ENCODE data around the gene EDEM2.
"Not testable (repeated sequence)": the region's sequence is repeated elsewhere in the genome, so short reads cannot be mapped to it uniquely, and the experiment has no call there.

Gene EDEM2, protein sequence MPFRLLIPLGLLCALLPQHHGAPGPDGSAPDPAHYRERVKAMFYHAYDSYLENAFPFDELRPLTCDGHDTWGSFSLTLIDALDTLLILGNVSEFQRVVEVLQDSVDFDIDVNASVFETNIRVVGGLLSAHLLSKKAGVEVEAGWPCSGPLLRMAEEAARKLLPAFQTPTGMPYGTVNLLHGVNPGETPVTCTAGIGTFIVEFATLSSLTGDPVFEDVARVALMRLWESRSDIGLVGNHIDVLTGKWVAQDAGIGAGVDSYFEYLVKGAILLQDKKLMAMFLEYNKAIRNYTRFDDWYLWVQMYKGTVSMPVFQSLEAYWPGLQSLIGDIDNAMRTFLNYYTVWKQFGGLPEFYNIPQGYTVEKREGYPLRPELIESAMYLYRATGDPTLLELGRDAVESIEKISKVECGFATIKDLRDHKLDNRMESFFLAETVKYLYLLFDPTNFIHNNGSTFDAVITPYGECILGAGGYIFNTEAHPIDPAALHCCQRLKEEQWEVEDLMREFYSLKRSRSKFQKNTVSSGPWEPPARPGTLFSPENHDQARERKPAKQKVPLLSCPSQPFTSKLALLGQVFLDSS

DNA sequence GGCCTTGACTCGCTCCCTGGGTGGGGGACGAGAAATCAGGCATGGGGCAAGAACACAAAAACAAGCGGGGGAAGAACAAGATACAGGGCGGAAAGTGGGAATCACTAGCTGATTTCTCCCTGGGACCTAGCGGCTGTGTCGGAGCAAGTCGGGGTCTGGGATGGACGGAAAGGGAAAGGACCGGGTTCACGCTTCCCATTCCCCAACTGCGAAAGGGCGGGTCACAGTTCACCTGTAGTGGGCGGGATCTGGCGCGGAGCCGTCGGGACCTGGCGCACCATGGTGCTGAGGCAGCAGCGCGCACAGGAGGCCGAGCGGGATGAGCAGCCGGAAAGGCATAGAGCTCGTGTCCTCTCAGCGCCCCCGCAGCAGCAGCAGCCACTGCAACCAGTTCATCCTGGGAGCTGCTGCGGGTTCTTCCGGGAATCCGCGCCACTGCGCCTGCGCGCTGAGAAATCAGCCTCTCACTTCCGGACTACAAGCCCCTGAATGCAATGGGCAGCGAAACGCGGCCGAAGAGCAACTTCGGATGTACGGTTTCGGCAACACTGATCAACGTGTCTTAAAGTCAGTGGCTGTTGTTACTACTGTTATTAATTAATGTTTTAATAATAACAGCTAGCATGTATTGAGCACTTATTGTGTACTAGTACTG, at the start of gene EDEM2:
TSS of gene EDEM2 (minus strand) at position 417 of the 655 bp plus-strand sequence. CDS start at position 339, 78 bp downstream.
- TF ChIP-seq CTCF (IDR thresholded peaks at IDR 0.05; ENCODE audit: low read depth, low read length): peak; percentile 5
- DNase-seq (ENCODE audit: low read depth in 2 of 2): peak; percentile 96 to 97
- H3K4me3 ChIP-seq (replicated peaks in 1 of 2; ENCODE audit: low read depth in 2 of 2, low read length in 2 of 2): peak within 1 kb of the TSS; percentile 93 to 97

GRCh38 chr20:35196313-35196712, 49.2 kb upstream of the EDEM2 start:
- H3K4me3 ChIP-seq (replicated peaks in 1 of 2; ENCODE audit: low read depth in 2 of 2, low read length in 2 of 2): no peak overlapping the region
- TF ChIP-seq CTCF (IDR thresholded peaks at IDR 0.05; ENCODE audit: low read depth, low read length): no peak
- no peak for DNase-seq (ENCODE audit: low read depth in 2 of 2)

DNA sequence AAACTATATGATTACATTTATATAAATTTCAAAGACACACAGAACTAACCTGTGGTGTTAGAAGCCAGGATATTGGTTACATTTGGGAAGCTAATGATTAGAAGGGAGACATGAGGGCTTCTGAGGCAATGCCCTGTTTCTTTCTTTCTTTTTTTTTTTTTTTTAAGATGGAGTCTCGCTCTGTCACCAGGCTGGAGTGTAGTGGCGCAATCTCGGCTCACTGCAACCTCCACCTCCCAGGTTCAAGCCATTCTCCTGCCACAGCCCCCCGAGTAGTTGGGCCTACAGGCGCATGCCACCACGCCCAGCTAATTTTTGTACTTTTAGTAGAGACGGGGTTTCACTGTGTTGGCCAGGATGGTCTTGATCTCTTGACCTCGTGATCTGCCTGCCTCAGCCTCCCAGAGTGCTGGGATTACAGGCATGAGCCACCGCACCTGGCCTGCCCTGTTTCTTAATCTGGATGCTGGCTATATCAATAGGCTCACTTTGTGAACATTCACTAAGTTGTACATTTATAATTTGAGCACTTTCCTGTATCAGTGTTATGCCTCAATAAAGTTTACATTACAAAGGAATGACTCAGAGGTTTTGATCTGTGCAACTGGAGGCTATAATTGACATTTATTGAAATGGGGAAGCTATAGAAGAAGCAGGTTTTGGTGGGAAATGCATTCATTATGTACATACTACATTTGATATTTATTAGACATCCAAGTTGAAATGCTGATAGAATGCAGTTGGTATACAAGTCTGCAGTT, 46.1 kb upstream of the EDEM2 start:
- not testable (repeated sequence) for H3K4me3 ChIP-seq (replicated peaks in 1 of 2; ENCODE audit: low read depth in 2 of 2, low read length in 2 of 2); DNase-seq (ENCODE audit: low read depth in 2 of 2)

- DNase-seq (ENCODE audit: low read depth in 2 of 2): no peak
- no peak for TF ChIP-seq CTCF (IDR thresholded peaks at IDR 0.05; ENCODE audit: low read depth, low read length)
- no peak overlapping the region for H3K4me3 ChIP-seq (replicated peaks in 1 of 2; ENCODE audit: low read depth in 2 of 2, low read length in 2 of 2)
Observed at GRCh38 chr20:35192118-35192872, 45.2 kb upstream of the EDEM2 start.

GRCh38 chr20:35191419-35192117, 44.4 kb upstream of the EDEM2 start:
- no peak overlapping the region for H3K4me3 ChIP-seq (replicated peaks in 1 of 2; ENCODE audit: low read depth in 2 of 2, low read length in 2 of 2)
- TF ChIP-seq CTCF (IDR thresholded peaks at IDR 0.05; ENCODE audit: low read depth, low read length): no peak
- no peak for DNase-seq (ENCODE audit: low read depth in 2 of 2)

GRCh38 chr20:35190556-35190955, 43.4 kb upstream of the EDEM2 start:
- TF ChIP-seq CTCF (IDR thresholded peaks at IDR 0.05; ENCODE audit: low read depth, low read length): no peak
- no peak for DNase-seq (ENCODE audit: low read depth in 2 of 2)
- no peak overlapping the region for H3K4me3 ChIP-seq (replicated peaks in 1 of 2; ENCODE audit: low read depth in 2 of 2, low read length in 2 of 2)

DNA sequence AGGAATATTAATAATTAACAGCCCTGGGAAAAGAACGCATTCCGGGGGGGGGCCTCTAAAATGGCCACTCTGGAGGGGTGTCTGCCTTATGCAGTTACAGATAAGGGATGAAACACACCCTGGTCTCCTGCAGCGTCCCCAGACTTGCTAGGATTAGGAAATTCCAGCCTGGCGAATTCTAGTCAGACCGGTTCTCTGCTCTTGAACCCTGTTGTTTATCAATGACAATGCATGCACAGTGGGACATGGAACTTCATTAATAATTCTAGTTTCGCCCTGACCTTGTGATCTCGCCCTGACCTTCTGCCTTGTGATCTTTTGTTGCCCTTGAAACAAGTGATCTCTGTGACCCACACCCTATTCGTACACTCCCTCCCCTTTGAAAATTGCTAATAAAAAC, 42.1 kb upstream of the EDEM2 start:
- not testable (repeated sequence) for DNase-seq (ENCODE audit: low read depth in 2 of 2); H3K4me3 ChIP-seq (replicated peaks in 1 of 2; ENCODE audit: low read depth in 2 of 2, low read length in 2 of 2)

All from cardiac fibroblast (primary cell).